ENCODE results near the gene MPL.

DNA sequence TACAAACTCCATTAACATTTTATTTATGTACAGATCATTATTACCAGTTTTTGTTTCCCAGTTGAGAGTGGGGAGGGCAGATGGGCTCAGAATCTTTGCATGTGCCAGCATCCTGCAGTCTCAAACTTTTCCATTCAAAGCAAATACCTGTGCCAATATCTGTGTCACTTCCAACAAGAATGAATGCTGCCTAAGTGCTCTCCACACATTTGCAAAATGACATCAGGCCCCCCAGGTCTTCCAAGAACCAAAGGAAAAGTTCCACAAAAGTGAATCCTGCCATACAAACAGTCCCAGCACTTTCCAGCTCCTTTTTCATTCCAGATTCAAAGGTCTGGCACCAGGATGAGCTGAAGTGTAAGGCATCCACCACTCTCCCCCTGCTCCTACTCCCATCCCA, 38.5 kb upstream of the MPL start:
- TF ChIP-seq CTCF (IDR thresholded peaks at IDR 0.05; ENCODE audit: insufficient read depth, low read length, poor library complexity, severe bottlenecking) (no peak), EZH2phosphoT487 (conservative IDR thresholded peaks at IDR 0.05; ENCODE audit: low read length) (no peak)

Measured in SU-DHL-6 (cell line).